Panc1 (cell line): Measurements from ENCODE around the gene DNAAF8.

Source experiments
- POLR2AphosphoS5 ChIP-seq: IDR thresholded peaks from 2 replicates; pipeline ENCODE4 v1.6.1; 2012; ENCODE audit warnings: mild to moderate bottlenecking, low read depth, low read length, moderate library complexity
- SIN3A ChIP-seq: IDR thresholded peaks from 2 replicates; pipeline ENCODE4 v1.6.1; 2012; ENCODE audit warnings: low read depth, mild to moderate bottlenecking, low read length, moderate library complexity, borderline replicate concordance; ENCODE audit not compliant: insufficient read depth
- TCF7L2 ChIP-seq: IDR thresholded peaks from 2 replicates; pipeline ENCODE4 v1.6.1; 2011; ENCODE audit warnings: mild to moderate bottlenecking, low read depth, low read length, inconsistent platforms
- TF ChIP-seq, protein P1 (sequence below): fragments of 450-650 bp; IDR thresholded peaks from 2 replicates; pipeline ENCODE4 v1.5.1; 2017; ENCODE audit warnings: mild to moderate bottlenecking
- TF ChIP-seq, protein P2 (sequence below), 2 experiments: IDR thresholded peaks; 2 replicates each; pipeline ENCODE4 v1.6.1; 2011 to 2012; ENCODE audit warnings: low read depth in 2 of 2, control low read depth in 1 of 2, low read length in 1 of 2, mild to moderate bottlenecking in 1 of 2, moderate library complexity in 1 of 2; ENCODE audit not compliant: insufficient read depth in 1 of 2

DNA sequence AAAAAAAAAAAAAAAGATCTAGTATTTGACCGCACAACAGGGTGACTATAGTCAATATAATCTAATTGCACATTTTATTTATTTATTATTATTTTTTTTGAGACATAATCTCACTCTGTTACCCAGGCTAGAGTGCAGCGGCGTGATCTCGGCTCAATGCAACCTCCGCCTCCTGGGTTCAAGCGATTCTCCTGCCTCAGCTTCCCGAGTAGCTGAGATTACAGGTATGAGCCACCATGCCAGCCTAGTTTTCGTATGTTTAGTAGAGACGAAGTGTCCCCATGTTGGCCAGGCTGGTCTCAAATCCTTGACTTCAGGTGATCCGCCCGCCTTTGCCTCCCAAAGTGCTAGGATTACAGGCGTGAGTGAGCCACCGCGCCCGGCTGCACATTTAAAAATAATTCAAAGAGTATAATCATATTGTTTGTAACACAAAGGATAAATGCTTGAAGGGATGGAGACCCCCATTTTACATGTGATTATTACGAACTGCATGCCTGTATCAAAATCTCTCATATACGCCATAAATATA, 1.1 kb upstream of the DNAAF8 start:
- TF ChIP-seq, protein P1, sequence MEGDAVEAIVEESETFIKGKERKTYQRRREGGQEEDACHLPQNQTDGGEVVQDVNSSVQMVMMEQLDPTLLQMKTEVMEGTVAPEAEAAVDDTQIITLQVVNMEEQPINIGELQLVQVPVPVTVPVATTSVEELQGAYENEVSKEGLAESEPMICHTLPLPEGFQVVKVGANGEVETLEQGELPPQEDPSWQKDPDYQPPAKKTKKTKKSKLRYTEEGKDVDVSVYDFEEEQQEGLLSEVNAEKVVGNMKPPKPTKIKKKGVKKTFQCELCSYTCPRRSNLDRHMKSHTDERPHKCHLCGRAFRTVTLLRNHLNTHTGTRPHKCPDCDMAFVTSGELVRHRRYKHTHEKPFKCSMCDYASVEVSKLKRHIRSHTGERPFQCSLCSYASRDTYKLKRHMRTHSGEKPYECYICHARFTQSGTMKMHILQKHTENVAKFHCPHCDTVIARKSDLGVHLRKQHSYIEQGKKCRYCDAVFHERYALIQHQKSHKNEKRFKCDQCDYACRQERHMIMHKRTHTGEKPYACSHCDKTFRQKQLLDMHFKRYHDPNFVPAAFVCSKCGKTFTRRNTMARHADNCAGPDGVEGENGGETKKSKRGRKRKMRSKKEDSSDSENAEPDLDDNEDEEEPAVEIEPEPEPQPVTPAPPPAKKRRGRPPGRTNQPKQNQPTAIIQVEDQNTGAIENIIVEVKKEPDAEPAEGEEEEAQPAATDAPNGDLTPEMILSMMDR, result no peak
- TF ChIP-seq, protein P2, sequence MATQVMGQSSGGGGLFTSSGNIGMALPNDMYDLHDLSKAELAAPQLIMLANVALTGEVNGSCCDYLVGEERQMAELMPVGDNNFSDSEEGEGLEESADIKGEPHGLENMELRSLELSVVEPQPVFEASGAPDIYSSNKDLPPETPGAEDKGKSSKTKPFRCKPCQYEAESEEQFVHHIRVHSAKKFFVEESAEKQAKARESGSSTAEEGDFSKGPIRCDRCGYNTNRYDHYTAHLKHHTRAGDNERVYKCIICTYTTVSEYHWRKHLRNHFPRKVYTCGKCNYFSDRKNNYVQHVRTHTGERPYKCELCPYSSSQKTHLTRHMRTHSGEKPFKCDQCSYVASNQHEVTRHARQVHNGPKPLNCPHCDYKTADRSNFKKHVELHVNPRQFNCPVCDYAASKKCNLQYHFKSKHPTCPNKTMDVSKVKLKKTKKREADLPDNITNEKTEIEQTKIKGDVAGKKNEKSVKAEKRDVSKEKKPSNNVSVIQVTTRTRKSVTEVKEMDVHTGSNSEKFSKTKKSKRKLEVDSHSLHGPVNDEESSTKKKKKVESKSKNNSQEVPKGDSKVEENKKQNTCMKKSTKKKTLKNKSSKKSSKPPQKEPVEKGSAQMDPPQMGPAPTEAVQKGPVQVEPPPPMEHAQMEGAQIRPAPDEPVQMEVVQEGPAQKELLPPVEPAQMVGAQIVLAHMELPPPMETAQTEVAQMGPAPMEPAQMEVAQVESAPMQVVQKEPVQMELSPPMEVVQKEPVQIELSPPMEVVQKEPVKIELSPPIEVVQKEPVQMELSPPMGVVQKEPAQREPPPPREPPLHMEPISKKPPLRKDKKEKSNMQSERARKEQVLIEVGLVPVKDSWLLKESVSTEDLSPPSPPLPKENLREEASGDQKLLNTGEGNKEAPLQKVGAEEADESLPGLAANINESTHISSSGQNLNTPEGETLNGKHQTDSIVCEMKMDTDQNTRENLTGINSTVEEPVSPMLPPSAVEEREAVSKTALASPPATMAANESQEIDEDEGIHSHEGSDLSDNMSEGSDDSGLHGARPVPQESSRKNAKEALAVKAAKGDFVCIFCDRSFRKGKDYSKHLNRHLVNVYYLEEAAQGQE (IDR thresholded peaks at IDR 0.05; ENCODE audit: insufficient read depth in 1 of 2, low read depth in 2 of 2, low read length in 1 of 2), result no peak
- TF ChIP-seq SIN3A, result no peak
- TF ChIP-seq TCF7L2, result no peak
- no peak for TF ChIP-seq POLR2AphosphoS5
